Activated CD8-positive, alpha-beta memory T cell treated with anti-CD3 and anti-CD28 coated beads for 48 hours (primary cell): ENCODE results near the gene RPL36.

Source experiments
- DNase-seq, 3 experiments: peaks; one replicate each; pipeline ENCODE4 v3.0.0-alpha.2; 2020; ENCODE audit warnings: low read depth in 2 of 3, low spot score in 2 of 3

Gene RPL36

DNA sequence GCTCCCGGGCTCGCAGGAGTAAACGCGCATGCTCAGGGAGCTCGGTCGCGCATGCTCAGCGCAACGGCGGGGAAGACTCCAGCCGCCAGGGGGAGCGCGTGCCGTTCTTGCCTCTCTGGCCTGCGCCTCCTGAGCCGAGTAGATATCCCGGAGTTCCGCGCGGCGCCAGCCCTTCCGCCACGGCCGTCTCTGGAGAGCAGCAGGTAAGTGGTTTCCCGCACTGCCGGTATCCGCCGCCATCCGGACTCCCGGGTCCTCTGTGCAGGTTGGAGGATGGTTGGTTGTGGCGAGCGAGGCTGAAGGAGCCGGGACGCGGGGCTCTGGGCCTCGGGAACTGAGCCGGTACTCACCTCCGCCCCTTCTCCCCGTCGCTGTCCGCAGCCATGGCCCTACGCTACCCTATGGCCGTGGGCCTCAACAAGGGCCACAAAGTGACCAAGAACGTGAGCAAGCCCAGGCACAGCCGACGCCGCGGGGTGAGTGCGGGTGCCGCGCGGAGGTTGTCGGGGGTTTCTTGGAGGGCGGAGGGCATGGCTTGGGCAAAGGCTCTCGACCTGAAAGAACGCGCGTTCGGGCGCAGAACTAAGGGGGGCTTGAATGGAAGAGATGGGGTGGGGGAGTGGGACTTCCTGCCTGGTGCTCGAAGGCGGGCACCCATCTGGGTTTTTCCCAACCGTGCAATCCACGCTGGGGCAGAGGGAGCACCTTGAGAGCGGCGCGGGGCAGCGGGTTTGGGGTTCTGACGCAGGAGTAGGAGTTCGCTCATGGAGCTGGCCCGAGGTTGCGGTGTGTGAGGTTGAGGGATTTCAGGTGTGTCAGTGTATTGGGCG, at the start of gene RPL36:
TSS of gene RPL36 (plus strand) at position 171 of the 830 bp plus-strand sequence. CDS start at position 384, 213 bp downstream.
- DNase-seq = peak; percentile 98 to 100 (median 99)

- DNase-seq = no peak
Measured at GRCh38 chr19:5641171-5641570, 48.9 kb upstream of the RPL36 start.

DNA sequence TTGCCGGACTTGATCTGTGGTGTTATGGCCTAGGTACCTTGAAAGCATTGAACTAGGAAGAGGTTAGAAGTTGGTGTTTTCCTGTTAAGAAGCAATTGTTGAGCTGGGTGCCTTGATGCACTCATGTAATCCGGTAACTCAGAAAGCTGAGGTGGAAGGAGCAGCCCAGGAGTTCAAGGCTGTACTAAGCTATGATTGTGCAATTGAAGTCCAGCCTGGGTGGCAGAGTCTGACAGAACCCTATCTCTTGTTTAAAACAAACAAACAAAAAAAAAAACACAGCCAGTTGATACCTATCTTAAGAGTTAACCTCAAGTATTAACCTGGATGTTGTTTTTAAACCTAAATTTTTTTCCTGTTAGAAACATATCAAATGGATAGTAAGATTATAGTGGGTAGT, 47.9 kb upstream of the RPL36 start:
- DNase-seq = no peak

GRCh38 chr19:5643060-5643459, 47.0 kb upstream of the RPL36 start:
- DNase-seq = no peak

DNA sequence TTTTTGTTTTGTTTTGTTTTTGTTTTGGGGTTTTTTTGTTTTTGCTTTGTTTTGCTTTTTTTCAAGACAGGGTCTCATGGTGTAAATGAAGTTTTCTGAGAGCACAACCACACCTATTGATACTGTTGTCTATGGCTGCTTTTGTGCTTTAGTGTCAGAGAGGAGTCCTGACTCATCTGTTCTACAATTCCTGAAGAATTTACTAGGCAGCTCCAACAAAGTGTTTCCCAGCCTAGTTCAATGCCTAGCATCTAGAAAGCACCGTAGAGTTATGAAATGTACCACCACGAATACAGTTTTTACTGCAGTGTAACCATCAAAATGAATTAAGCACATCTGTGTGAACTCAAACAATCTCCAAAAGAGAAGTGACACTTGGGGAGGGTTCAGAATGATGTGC, 46.1 kb upstream of the RPL36 start:
- DNase-seq = no peak

GRCh38 chr19:5645409-5645808, 44.7 kb upstream of the RPL36 start:
- no peak for DNase-seq

GRCh38 chr19:5646703-5647102, 43.4 kb upstream of the RPL36 start:
- no peak for DNase-seq

DNA sequence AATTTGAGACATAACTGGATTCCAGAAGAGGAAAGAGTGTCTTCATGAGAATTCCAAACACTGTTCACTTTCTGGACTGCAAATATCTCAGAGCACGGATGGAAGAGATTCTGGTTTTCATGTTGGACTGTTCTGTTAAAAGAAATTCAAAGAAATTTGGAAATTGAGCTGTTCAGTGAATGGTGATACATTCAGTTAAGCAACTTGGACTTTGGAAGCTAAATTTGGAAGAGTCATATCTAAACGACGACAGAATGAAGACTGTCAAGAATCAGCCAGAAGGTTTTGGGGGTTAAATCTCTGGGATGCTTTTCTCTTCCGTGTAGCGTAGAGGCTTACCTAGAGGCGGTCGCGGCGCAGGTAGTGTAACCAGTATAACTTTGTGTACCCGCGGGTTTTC, 41.6 kb upstream of the RPL36 start:
- no peak for DNase-seq

- no peak for DNase-seq
Measured at GRCh38 chr19:5651361-5651760, 38.7 kb upstream of the RPL36 start.

DNA sequence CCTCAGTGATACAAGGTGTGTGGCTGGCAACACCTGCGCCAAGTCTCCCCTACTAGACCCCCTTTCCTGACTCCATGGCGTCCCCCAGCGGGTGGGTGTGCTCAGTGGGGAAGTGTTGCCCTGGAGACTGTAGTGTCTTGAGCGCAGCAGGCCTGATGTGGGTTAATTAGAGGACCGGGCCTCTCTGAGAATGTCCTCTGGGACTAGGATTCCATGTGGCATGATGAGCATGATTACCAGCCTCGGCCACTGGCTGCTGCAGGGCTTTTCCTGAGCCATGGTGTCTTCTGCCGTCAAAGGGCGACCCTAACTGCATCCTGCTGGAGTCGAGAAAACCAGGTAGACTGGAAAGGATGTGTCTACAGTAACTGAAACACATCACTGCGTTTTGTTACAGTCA, 37.8 kb upstream of the RPL36 start:
- no peak for DNase-seq

GRCh38 chr19:5654931-5655330, 35.2 kb upstream of the RPL36 start:
- no peak for DNase-seq

- no peak for DNase-seq
Measured at GRCh38 chr19:5655412-5655811, 34.7 kb upstream of the RPL36 start.

GRCh38 chr19:5661483-5661882, 28.6 kb upstream of the RPL36 start:
- DNase-seq = no peak

DNA sequence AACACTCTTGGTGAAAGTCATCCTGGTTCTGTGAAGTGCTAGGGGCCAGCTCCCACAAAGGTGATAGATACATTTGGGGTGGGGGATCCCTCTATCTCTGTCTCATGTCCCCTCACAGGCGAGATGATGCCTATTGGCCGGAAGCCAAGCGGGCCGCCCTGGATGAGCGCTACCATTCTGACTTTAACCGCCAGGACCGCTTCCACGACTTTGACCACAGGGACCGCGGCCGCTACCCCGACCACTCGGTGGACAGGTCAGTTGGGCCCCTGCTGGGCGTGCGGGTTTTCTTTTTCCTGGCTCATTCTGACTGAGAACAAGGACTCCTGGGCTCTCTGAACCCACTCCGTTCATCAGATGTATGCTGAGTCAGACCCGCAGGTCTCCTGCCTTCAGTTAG, 26.2 kb upstream of the RPL36 start:
- DNase-seq = no peak

GRCh38 chr19:5664515-5664914, 25.6 kb upstream of the RPL36 start:
- DNase-seq = no peak

- DNase-seq = no peak
Measured at GRCh38 chr19:5665781-5666513, 24.1 kb upstream of the RPL36 start.

GRCh38 chr19:5666921-5667610, 23.0 kb upstream of the RPL36 start:
- DNase-seq = no peak

DNA sequence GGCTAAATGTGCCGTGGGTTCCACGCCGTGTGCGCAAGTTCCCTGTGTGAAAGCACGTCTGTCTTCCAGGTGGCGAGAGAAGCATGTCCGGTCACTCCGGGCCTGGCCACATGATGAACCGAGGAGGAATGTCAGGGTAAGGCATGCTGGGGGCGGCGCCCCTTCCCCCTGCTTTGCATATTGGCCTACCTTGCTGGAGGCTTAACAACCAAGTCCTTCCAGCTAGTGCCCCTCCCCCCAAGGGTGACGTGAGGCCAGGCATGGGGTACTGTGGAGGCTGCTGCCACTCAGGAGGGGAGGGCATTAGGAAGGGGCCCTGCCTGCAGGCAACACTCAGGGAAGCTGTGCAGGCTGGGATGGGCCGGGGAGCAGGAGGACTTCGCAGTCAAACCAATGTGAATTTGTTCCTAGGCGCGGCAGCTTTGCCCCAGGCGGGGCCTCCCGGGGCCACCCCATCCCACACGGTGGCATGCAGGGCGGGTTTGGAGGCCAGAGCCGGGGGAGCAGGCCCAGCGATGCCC, 22.3 kb upstream of the RPL36 start:
- DNase-seq = no peak

- no peak for DNase-seq
Measured at GRCh38 chr19:5669212-5669611, 20.9 kb upstream of the RPL36 start.

- no peak for DNase-seq
Measured at GRCh38 chr19:5671600-5671999, 18.5 kb upstream of the RPL36 start.

DNA sequence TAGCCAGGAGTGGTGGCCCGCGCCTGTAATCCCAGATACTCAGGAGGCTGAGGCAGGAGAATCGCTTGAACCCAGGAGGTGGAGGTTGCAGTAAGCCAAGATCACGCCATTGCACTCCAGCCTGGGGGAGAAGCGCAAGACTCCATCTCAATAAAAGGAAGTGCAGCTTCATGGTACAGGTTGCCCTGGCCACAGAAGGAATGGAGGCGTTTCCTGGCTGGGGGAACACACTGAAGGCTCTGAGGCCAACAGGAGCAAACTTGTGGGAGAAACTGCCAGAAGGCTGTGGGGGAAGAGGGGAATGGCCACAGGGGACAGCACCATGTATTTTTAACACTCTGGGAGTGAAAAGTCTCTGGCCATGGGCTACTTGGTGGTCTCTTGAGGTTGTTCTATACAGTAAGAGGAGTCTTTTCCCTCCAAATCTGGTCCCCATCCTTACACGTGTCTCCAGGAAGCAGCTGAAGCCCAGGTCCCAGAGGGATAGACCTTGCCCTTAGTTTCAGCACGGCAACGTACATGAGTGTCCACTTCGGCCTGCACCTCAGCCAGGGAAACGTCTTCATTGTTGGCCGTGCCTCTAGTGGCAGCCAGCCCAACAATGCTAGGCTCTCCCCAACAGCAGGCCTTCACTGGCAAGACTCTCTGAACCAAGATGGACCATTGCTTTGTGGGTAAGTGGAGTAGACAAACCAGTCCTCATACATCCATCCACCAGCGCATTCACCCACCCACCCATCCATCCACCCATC, 17.2 kb upstream of the RPL36 start:
- DNase-seq = no peak
